ENCODE data around the gene SSBP3. TPM values are rescaled to one million over a fixed set of nuclear protein-coding genes. Genes with fewer than 3 reads are reported as not detected.

SSBP3 gene
- total RNA-seq, 1 donor from 2014 or later, result 29.7 TPM

DNA sequence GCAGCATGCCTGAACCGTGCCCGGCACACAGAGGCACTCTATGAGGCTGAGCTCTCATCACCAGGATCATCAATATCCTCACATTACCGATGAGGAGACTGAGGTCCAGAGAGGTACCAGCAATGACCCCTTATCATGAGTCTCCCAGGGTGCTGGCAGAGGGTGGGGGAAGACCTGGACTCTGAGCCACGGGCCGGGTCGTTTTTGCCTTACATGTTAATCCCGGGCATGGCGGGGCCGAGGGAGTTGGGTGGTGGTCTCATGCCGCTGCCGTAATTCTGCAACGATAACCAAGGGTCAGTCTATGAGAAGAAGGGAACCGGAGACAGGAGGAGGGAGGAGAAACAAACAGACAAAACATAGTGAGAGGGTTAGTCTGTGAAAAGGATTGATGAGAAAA lies 163.2 kb downstream of the SSBP3 start:
- Mint-ChIP-seq H3K36me3 (ENCODE audit: low read depth) (peaks cover 9% of the 10 kb centered on the region), H3K27ac (no peak overlapping the region), H3K27me3 (no peaks in the 10 kb centered on the region), H3K9me3 (no peaks in the 10 kb centered on the region), H3K4me3 (no peak overlapping the region), H3K4me1 (no peaks in the 10 kb centered on the region)
- DNase-seq (no peak), ATAC-seq (ENCODE audit: low read depth) (no peak)
- TF ChIP-seq, protein P1, sequence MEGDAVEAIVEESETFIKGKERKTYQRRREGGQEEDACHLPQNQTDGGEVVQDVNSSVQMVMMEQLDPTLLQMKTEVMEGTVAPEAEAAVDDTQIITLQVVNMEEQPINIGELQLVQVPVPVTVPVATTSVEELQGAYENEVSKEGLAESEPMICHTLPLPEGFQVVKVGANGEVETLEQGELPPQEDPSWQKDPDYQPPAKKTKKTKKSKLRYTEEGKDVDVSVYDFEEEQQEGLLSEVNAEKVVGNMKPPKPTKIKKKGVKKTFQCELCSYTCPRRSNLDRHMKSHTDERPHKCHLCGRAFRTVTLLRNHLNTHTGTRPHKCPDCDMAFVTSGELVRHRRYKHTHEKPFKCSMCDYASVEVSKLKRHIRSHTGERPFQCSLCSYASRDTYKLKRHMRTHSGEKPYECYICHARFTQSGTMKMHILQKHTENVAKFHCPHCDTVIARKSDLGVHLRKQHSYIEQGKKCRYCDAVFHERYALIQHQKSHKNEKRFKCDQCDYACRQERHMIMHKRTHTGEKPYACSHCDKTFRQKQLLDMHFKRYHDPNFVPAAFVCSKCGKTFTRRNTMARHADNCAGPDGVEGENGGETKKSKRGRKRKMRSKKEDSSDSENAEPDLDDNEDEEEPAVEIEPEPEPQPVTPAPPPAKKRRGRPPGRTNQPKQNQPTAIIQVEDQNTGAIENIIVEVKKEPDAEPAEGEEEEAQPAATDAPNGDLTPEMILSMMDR (IDR thresholded peaks at IDR 0.05), result no peak
- intact Hi-C loops (cut with micrococcal nuclease), result no loop called here
- POLR2A ChIA-PET, result no interaction called here
- CTCF ChIA-PET, result no interaction called here

DNA sequence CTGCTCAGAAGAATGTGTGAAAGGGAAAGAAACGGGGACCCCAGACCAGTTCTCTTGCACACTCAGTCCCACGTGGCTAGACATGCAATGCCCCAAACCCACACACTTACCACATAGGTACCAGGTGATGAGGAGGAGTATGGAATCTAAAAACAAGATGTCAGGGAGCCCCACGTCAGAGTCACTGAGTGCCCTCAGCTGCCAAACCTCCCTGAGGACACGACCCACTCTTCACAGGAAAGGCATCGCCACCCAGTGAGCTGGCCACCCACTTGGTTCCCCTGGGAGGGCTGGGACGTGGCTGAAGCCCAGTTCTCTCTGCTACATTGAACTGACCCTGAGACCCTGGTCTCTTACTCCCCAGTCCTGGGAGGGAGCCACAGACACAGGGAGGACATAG lies 164.8 kb downstream of the SSBP3 start:
- Mint-ChIP-seq H3K4me1 (no peaks in the 10 kb centered on the region), H3K4me3 (no peak overlapping the region), H3K36me3 (ENCODE audit: low read depth) (peaks cover 22% of the 10 kb centered on the region), H3K27me3 (no peaks in the 10 kb centered on the region), H3K27ac (no peak overlapping the region), H3K9me3 (no peaks in the 10 kb centered on the region)
- DNase-seq (no peak), ATAC-seq (ENCODE audit: low read depth) (no peak)
- CTCF ChIA-PET, result no interaction called here
- TF ChIP-seq, protein P1 (IDR thresholded peaks at IDR 0.05), result no peak
- intact Hi-C loops (cut with micrococcal nuclease), result no loop called here
- POLR2A ChIA-PET, result no interaction called here

DNA sequence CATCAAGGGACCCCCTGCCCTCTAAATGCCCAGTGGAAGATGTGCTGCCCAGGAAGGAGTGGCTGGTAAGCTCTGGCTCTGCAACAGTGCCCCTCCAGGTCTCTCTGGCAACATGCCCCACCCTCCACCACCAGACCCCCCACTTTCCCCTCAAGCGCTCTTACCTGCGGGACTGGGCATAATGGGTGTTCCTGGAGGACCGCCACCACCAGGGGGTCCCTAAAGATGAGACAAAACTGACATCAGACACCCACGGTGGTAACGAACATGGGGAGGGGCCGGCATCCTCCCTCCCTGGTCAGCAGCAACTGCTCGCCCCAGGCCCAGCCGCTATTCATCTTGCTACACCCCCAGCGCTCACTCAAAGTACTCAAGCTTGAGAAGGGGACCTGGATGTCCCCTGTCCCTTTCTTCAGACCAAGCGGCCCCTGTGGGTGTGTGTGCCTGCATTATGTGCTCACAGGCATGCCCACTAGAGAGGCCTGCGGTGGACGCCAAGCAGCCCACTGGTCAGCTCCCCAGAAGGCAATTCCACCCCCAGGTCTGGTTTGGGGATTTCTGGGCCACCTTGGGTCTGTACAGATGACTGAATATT lies 165.4 kb downstream of the SSBP3 start:
- ChIA-PET POLR2A (no interaction called here), CTCF (no interaction called here)
- DNase-seq, result no peak
- Mint-ChIP-seq H3K36me3 (ENCODE audit: low read depth) (peaks cover 22% of the 10 kb centered on the region), H3K4me3 (no peak overlapping the region), H3K27me3 (no peaks in the 10 kb centered on the region), H3K9me3 (no peaks in the 10 kb centered on the region), H3K27ac (no peak overlapping the region), H3K4me1 (no peaks in the 10 kb centered on the region)
- TF ChIP-seq, protein P1 (IDR thresholded peaks at IDR 0.05), result no peak
- intact Hi-C loops (cut with micrococcal nuclease), result no loop called here
- no peak for ATAC-seq (ENCODE audit: low read depth)

DNA sequence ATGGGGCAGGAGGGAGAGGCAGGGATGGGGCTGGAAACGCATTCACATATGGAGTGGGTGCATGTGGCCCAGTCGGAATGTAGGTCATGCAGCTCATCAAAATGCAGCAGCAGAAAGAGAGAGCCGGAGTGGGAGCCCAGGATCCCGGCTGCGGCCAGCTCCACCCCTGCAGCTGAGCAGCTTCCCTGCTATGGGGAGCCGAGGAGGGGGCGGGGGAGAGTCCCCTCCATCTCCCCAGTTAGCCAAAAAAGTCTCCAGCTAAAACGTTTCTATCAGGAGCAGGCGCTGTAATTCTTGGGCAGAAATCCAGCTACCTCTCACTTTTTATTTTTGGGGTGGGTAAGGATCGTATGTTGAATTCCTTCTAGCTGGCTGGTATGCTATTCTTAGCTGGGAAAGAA lies 166.6 kb downstream of the SSBP3 start:
- H3K4me3 Mint-ChIP-seq, result no peak overlapping the region
- intact Hi-C loops (cut with micrococcal nuclease), result no loop called here
- no peaks in the 10 kb centered on the region for H3K9me3 Mint-ChIP-seq
- H3K27me3 Mint-ChIP-seq, result no peaks in the 10 kb centered on the region
- H3K27ac Mint-ChIP-seq, result no peak overlapping the region
- POLR2A ChIA-PET, result no interaction called here
- CTCF ChIA-PET, result no interaction called here
- no peak for ATAC-seq (ENCODE audit: low read depth)
- H3K36me3 Mint-ChIP-seq (ENCODE audit: low read depth), result peaks cover 22% of the 10 kb centered on the region
- DNase-seq, result no peak
- no peaks in the 10 kb centered on the region for H3K4me1 Mint-ChIP-seq
- TF ChIP-seq, protein P1 (IDR thresholded peaks at IDR 0.05), result no peak

DNA sequence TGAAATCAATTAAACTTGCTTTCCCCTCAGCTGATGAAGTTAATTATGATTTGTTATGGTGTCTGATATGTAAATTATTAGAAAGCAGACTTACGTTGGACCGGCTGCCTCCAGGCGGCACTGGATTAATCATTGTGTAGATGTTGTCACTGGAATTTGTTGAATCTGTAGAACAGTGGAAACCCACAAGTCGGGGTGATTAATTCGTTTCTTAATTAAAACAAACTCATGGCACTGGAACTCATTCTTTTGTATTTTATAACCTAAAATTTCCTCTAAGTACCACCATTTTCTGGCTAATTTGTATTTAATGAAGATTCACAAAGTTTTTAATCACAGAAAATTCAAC lies 167.2 kb downstream of the SSBP3 start:
- intact Hi-C loops (cut with micrococcal nuclease), result no loop called here
- Mint-ChIP-seq H3K4me1 (no peaks in the 10 kb centered on the region), H3K4me3 (no peak overlapping the region), H3K9me3 (no peaks in the 10 kb centered on the region), H3K27me3 (no peaks in the 10 kb centered on the region), H3K36me3 (ENCODE audit: low read depth) (peaks cover 22% of the 10 kb centered on the region), H3K27ac (no peak overlapping the region)
- ChIA-PET CTCF (no interaction called here), POLR2A (no interaction called here)
- no peak for ATAC-seq (ENCODE audit: low read depth)
- DNase-seq, result no peak
- TF ChIP-seq, protein P1 (IDR thresholded peaks at IDR 0.05), result no peak

All from activated B cell treated with CpG ODN at 0.5 μM for 24 hours (primary cell).